GM18858 (cell line): ENCODE results near the gene PHF19.

Source experiments
- ATAC-seq: cut with Tn5 transposase; IDR thresholded peaks from one replicate; pipeline ENCODE4 v1.9.1; 2021; ENCODE audit not compliant: unreplicated experiment

The PHF19 gene

GRCh38 chr9:120874226-120875194, 2.5 kb downstream of the PHF19 start:
- no peak for ATAC-seq

GRCh38 chr9:120873512-120873911, 3.5 kb downstream of the PHF19 start:
- no peak for ATAC-seq

GRCh38 chr9:120872791-120873502, 4.0 kb downstream of the PHF19 start:
- ATAC-seq, result no peak

- no peak for ATAC-seq
Measured at GRCh38 chr9:120870206-120870605, 6.8 kb downstream of the PHF19 start.

- no peak for ATAC-seq
Measured at GRCh38 chr9:120869726-120870125, 7.3 kb downstream of the PHF19 start.

- no peak for ATAC-seq
Measured at GRCh38 chr9:120869360-120869687, 7.7 kb downstream of the PHF19 start.

- ATAC-seq, result peak; percentile 73
Measured at GRCh38 chr9:120868676-120869359, 8.2 kb downstream of the PHF19 start.

GRCh38 chr9:120868339-120868675, 8.7 kb downstream of the PHF19 start:
- ATAC-seq, result no peak

- ATAC-seq, result no peak
Measured at GRCh38 chr9:120867676-120868338, 9.2 kb downstream of the PHF19 start.

- no peak for ATAC-seq
Measured at GRCh38 chr9:120866651-120867050, 10.3 kb downstream of the PHF19 start.

- ATAC-seq, result no peak
Measured at GRCh38 chr9:120865809-120866208, 11.2 kb downstream of the PHF19 start.

- ATAC-seq, result no peak
Measured at GRCh38 chr9:120865176-120865575, 11.8 kb downstream of the PHF19 start.

GRCh38 chr9:120864719-120865118, 12.3 kb downstream of the PHF19 start:
- ATAC-seq, result no peak

- no peak for ATAC-seq
Measured at GRCh38 chr9:120863833-120864232, 13.2 kb downstream of the PHF19 start.

GRCh38 chr9:120862452-120862851, 14.5 kb downstream of the PHF19 start:
- ATAC-seq, result no peak

GRCh38 chr9:120861935-120862334, 15.1 kb downstream of the PHF19 start:
- ATAC-seq, result no peak

- no peak for ATAC-seq
Measured at GRCh38 chr9:120860083-120860482, 16.9 kb downstream of the PHF19 start.

- no peak for ATAC-seq
Measured at GRCh38 chr9:120859361-120859760, 17.6 kb downstream of the PHF19 start.

- ATAC-seq, result no peak
Measured at GRCh38 chr9:120857902-120858301, 19.1 kb downstream of the PHF19 start.

- ATAC-seq, result no peak
Measured at GRCh38 chr9:120857481-120857880, 19.5 kb downstream of the PHF19 start.

GRCh38 chr9:120856700-120857099, 20.3 kb downstream of the PHF19 start:
- ATAC-seq, result no peak
